ENCODE data around the gene EDRF1. TPM values are rescaled to one million over a fixed set of nuclear protein-coding genes. Genes with fewer than 3 reads are reported as not detected.

Gene EDRF1
- total and polyA plus RNA-seq, 2 of the 13 experiments (the other 11 are each of a cell fraction or from before 2014, with no cell fraction given), result 16.9 to 26.7 TPM

DNA sequence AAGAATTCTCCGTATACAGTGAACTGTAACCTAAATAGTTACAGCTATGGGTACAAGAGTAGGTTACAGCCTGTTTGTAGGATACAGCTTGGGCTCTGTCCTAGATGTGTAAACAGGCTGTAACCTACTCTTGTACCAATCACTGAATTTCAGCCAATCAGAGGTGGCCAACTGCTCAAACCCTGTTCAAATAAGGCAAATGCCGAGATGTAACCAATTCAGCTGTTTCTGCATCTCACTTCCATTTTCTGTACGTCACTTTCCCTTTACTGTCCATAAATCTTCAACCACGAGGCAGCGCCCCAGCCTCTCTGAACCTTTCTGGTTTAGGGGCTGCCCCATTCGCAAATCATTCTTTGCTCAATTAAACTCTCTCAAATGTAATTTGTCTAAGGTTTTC lies 64.4 kb downstream of the EDRF1 start (continued):
- TF ChIP-seq ASH2L (IDR thresholded peaks at IDR 0.05; ENCODE audit: insufficient read length, low read depth, low read length), result no peak
- no peak for TF ChIP-seq ZNF841 (CRISPR knock-in tag; IDR thresholded peaks at IDR 0.05; ENCODE audit: borderline replicate concordance)
- no peak for TF ChIP-seq NAIF1 (CRISPR knock-in tag; IDR thresholded peaks at IDR 0.05; ENCODE audit: borderline replicate concordance)

DNA sequence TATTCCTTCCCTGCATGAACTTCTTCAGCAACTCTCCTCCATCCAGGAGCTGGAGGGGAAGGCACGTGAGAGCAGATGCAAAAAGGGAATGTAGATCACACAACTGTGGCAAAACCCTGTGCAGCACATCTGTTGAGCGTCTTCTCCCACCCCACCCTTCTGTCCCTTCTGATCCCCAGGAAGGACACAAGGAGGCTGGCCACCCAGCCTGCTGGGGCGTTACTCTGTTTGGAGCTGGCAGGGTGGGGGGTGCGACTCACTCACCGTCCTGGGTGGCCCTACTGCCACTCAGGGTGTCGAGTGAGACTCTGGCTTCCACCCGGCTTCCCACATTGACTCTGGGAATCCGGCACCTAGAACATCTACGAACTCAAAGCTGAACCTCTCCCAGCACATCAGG lies 66.3 kb downstream of the EDRF1 start:
- no peak for TF ChIP-seq ATRX (CRISPR knock-in tag; IDR thresholded peaks at IDR 0.05; ENCODE audit: borderline replicate concordance)
- no peak for TF ChIP-seq THYN1 (CRISPR knock-in tag; IDR thresholded peaks at IDR 0.05; ENCODE audit: borderline replicate concordance, low read depth)
- in situ Hi-C loops (cut with HindIII; ENCODE audit: extremely low pct_ligation_motif_present, low pct_unique_long_range_greater_than_20kb), result no loop called here
- Histone ChIP-seq H3K4me1 (ENCODE audit: insufficient read depth, low read length) (peaks cover 16% of the 10 kb centered on the region), H3K27ac (ENCODE audit: extremely low read length, insufficient read depth, low read length) (no peak overlapping the region), H2AFZ (ENCODE audit: low read length) (no peak overlapping the region), H3K27me3 (ENCODE audit: control insufficient read depth in 1 of 2, insufficient read depth in 2 of 2, low read length in 2 of 2) (no peaks in the 10 kb centered on the region), H3K4me3 (replicated peaks in 1 of 3; ENCODE audit: insufficient read depth in 1 of 3, low read depth in 2 of 3, low read length in 3 of 3) (no peak overlapping the region), H4K20me1 (ENCODE audit: insufficient read depth, low read length) (no peaks in the 10 kb centered on the region), H3K9me3 (ENCODE audit: low read length) (no peaks in the 10 kb centered on the region), H3K4me2 (ENCODE audit: low read depth, low read length) (no peak overlapping the region), H3K9ac (ENCODE audit: insufficient read depth, low read depth, low read length) (no peak overlapping the region), H3K36me3 (replicated peaks in 1 of 2; ENCODE audit: control insufficient read depth in 1 of 2, insufficient read depth in 2 of 2, low read length in 2 of 2) (peaks cover 0 to 1% of the 10 kb centered on the region in 2 experiments; a peak in 2 of 5 replicates), H3K79me2 (ENCODE audit: insufficient read depth, low read length) (no peaks in the 10 kb centered on the region)
- ATAC-seq (no peak), DNase-seq (ENCODE audit: low spot score) (no peak), FAIRE-seq (no peak)
- ChIA-PET CTCF (ENCODE audit: low intra/inter-chr PET ratio, low total read pairs) (no interaction called here), POLR2A (no interaction called here)
- 93% methylated on average over 6 of the region's 9 CpGs for WGBS (ENCODE audit: low lambda C conversion rate)
- intact Hi-C loops (cut with micrococcal nuclease; ENCODE audit: unreplicated experiment), result no loop called here
- no TSS peak for BruUV-seq (replicated peaks)

DNA sequence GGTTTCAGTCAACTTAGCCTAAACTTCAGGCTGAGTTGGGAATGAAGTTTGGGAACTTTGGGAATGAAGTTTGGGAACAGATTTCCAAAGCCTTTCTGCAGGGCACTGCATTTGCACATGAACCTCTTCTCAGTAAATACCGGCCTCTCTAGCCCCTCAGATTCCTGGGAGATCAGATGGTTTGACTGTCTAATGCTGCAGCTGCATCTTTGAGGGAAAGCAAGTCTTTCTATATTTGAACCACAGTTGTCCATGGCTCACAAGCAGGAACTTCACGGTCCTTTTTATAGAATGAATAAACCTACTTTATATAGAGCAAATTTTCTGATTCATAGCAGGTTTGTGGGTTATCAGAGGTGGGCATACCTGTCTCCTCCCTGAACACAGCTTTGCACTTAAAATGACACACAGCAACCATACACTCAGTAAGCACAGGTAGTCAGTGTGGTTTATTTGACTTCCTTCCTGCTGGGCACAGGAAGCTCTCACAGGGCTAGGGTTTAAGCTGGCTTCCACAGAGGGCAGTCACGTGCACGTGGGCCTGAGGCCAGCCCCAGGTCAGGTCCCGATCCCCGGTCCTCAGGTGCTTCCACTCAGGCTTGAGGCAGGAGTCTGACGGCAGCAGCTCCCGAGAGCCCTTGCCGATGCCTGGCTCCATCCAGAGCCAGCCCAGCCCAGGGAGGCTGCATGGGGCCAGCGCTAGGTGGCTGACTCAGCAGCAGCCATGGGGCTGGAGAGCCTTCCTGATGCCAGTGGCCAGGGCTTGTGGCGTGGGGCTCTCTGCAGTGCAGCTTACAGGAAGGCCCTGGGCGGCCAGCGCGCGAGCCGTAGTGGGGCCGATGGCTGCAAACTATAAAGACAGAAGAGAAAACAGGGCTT lies 68.9 kb downstream of the EDRF1 start:
- Histone ChIP-seq H4K20me1 (ENCODE audit: insufficient read depth, low read length) (peaks cover 4% of the 10 kb centered on the region; the same call in 1 of the 2 replicates), H3K4me2 (ENCODE audit: low read depth, low read length) (no peak overlapping the region), H3K36me3 (replicated peaks in 1 of 2; ENCODE audit: control insufficient read depth in 1 of 2, insufficient read depth in 2 of 2, low read length in 2 of 2) (peaks cover 3 to 4% of the 10 kb centered on the region in 2 experiments; a peak in 2 of 5 replicates), H3K79me2 (ENCODE audit: insufficient read depth, low read length) (no peaks in the 10 kb centered on the region), H3K9ac (ENCODE audit: insufficient read depth, low read depth, low read length) (no peak overlapping the region), H3K4me3 (replicated peaks in 1 of 3; ENCODE audit: insufficient read depth in 1 of 3, low read depth in 2 of 3, low read length in 3 of 3) (no peak overlapping the region), H3K4me1 (ENCODE audit: insufficient read depth, low read length) (peaks cover 30% of the 10 kb centered on the region), H3K27me3 (ENCODE audit: control insufficient read depth in 1 of 2, insufficient read depth in 2 of 2, low read length in 2 of 2) (no peaks in the 10 kb centered on the region), H2AFZ (ENCODE audit: low read length) (no peak overlapping the region), H3K27ac (ENCODE audit: extremely low read length, insufficient read depth, low read length) (no peak overlapping the region), H3K9me3 (ENCODE audit: low read length) (no peaks in the 10 kb centered on the region)
- no peak for TF ChIP-seq TMF1 (CRISPR knock-in tag; IDR thresholded peaks at IDR 0.05; ENCODE audit: low read depth)
- TF ChIP-seq ZNF768 (CRISPR knock-in tag; IDR thresholded peaks at IDR 0.05), result peak; percentile 9; the same call in 1 of the 2 replicates
- 100% methylated on average over 7 of the region's 17 CpGs for WGBS (ENCODE audit: low lambda C conversion rate)
- in situ Hi-C loops (cut with HindIII; ENCODE audit: extremely low pct_ligation_motif_present, low pct_unique_long_range_greater_than_20kb), result no loop called here
- no TSS peak for BruUV-seq (replicated peaks)
- ATAC-seq (peak; percentile 8; the same call in 1 of the 3 replicates), FAIRE-seq (no peak), DNase-seq (ENCODE audit: low spot score) (no peak)
- intact Hi-C loops (cut with micrococcal nuclease; ENCODE audit: unreplicated experiment), result no loop called here
- CTCF ChIA-PET (ENCODE audit: low intra/inter-chr PET ratio, low total read pairs), result no interaction called here
- POLR2A ChIA-PET, result no interaction called here

Data from HepG2 (cell line).